Measurements from ENCODE around the gene AARS2. TPM values are rescaled to one million over a fixed set of nuclear protein-coding genes. Genes with fewer than 3 reads are reported as not detected.
A peak's percentile ranks its signal among the peaks of the same experiment; 100 is the strongest.

Gene AARS2
- total and polyA plus RNA-seq, 2 experiments from 2014 or later, result 12.6 to 17.6 TPM

DNA sequence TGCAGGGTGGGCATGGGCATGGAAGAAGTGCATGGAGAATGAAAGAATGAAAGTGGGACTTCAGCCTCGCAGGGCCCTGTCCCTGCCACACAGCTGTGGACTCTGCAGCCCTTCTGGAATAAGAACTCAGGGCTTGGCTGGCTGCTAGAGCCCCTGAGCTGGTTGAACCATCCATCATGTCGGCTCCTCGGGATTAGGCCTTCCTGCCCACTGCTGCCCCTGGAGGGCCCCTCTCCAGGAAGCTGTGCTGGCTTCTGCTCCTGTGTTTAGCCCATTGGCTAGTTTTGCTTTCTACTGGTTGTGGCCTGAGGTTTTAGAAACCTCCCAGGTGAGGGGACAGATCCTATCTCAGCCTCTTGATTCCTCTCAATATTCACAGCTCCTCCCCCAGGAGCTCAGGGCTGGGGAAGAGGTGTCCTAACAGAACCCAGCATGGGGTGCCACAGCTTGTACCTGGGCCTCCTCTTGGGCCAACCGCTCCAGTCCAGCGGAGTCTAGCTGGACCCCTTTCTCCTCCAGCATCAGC lies 7.9 kb downstream of the AARS2 start:
- no peaks in the 10 kb centered on the region for H3K27me3 ChIP-seq
- no peak overlapping the region for H3K27ac ChIP-seq
- H4K20me1 ChIP-seq (ENCODE audit: insufficient read depth, poor library complexity, severe bottlenecking), result no peaks in the 10 kb centered on the region
- H2AFZ ChIP-seq, result no peak overlapping the region
- WGBS (ENCODE audit: low lambda C conversion rate, missing lambda C conversion rate), result 93% methylated on average over 5 of the region's 5 CpGs
- H3K4me2 ChIP-seq, result no peak overlapping the region
- no peaks in the 10 kb centered on the region for H3K9me3 ChIP-seq (ENCODE audit: low read depth)
- no peaks in the 10 kb centered on the region for H3K79me2 ChIP-seq
- TF ChIP-seq EZH2phosphoT487 (IDR thresholded peaks at IDR 0.05; ENCODE audit: low read depth, severe bottlenecking, unreplicated experiment) (no peak), EZH2 (IDR thresholded peaks at IDR 0.05; ENCODE audit: borderline replicate concordance) (no peak)
- TF ChIP-seq, protein P1, sequence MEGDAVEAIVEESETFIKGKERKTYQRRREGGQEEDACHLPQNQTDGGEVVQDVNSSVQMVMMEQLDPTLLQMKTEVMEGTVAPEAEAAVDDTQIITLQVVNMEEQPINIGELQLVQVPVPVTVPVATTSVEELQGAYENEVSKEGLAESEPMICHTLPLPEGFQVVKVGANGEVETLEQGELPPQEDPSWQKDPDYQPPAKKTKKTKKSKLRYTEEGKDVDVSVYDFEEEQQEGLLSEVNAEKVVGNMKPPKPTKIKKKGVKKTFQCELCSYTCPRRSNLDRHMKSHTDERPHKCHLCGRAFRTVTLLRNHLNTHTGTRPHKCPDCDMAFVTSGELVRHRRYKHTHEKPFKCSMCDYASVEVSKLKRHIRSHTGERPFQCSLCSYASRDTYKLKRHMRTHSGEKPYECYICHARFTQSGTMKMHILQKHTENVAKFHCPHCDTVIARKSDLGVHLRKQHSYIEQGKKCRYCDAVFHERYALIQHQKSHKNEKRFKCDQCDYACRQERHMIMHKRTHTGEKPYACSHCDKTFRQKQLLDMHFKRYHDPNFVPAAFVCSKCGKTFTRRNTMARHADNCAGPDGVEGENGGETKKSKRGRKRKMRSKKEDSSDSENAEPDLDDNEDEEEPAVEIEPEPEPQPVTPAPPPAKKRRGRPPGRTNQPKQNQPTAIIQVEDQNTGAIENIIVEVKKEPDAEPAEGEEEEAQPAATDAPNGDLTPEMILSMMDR (IDR thresholded peaks at IDR 0.05; ENCODE audit: poor library complexity), result no peak
- no peaks in the 10 kb centered on the region for H3K9me2 ChIP-seq (replicated peaks; ENCODE audit: insufficient read depth)
- no peaks in the 10 kb centered on the region for H3K36me3 ChIP-seq (replicated peaks; ENCODE audit: insufficient read depth, low read depth)
- H3K4me1 ChIP-seq (ENCODE audit: insufficient read depth), result no peaks in the 10 kb centered on the region
- no peak overlapping the region for H3K4me3 ChIP-seq
- DNase-seq (ENCODE audit: low spot score), result no peak

DNA sequence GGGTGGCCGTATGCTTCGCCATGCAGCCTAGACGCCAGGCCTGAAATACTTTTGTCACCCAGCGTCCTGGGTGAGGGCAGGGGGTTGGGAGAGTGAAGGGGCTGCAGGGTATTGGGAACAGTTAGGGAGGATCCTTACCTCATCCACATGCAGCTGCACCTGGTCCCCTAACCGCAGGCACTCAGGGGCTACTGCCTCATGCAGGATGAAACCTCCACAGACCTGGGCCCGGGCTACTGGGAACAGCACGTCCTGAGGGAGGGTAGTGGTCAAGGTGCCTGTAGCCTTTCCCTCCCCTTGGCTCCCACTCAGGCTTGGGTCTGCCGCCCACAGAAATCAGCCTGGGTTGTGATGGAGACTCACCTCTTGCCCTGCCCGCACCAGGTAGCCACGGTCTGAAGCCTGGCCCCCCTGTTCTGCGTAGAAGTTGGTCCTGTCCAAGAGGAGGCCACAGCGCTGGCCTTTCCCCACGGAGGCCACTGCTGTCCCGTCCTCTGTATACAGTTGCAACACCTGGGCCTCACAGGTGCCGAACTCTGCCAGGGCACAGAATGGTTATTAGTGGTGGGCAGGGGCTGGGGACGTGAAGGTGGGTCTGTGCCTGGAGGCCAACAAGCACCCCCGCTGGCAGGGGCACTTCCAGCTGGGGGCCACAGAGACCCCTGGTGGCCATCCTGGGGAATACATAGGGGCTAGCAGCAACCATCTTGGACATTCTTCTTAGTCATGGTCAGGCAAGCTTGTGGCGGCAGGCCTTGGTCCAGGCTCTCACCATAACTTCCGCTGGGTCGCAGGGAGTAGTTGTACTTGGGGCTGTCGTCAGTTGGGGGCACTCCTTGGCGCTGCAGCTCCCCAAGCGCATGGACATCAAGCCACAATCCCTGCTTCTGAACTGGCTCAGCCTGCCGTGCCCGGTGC lies 8.6 kb downstream of the AARS2 start:
- Histone ChIP-seq H3K79me2 (no peaks in the 10 kb centered on the region), H3K9me2 (replicated peaks; ENCODE audit: insufficient read depth) (no peaks in the 10 kb centered on the region), H3K4me1 (ENCODE audit: insufficient read depth) (no peaks in the 10 kb centered on the region), H3K27me3 (no peaks in the 10 kb centered on the region), H3K27ac (no peak overlapping the region), H3K36me3 (replicated peaks; ENCODE audit: insufficient read depth, low read depth) (no peaks in the 10 kb centered on the region), H4K20me1 (ENCODE audit: insufficient read depth, poor library complexity, severe bottlenecking) (no peaks in the 10 kb centered on the region), H3K9me3 (ENCODE audit: low read depth) (no peaks in the 10 kb centered on the region), H3K4me3 (no peak overlapping the region), H2AFZ (no peak overlapping the region), H3K4me2 (no peak overlapping the region)
- DNase-seq (ENCODE audit: low spot score), result peak; percentile 38
- TF ChIP-seq EZH2phosphoT487 (IDR thresholded peaks at IDR 0.05; ENCODE audit: low read depth, severe bottlenecking, unreplicated experiment) (no peak), EZH2 (IDR thresholded peaks at IDR 0.05; ENCODE audit: borderline replicate concordance) (no peak)
- TF ChIP-seq, protein P1 (IDR thresholded peaks at IDR 0.05; ENCODE audit: poor library complexity), result peak; percentile 51
- 90% methylated on average over 25 of the region's 25 CpGs for WGBS (ENCODE audit: low lambda C conversion rate, missing lambda C conversion rate)

DNA sequence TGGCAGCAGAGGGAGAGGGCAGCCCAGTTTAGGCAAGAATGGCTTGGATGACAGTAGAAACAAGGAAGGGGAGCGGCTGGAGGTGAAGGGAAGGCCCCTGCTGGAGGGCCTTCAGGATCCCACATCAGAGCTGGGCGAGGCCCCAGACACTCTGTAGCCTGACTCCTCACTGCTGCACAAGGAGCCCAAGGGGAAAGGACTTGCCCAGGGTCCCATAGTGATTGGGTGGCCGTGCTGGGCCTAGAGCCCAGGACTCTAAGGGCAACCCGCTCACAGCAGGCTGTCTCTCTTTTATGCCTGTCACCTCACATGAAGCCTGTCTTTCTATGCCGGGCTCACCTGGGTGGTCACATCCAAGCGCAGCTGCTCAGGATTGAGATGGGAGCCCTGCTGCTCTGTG lies 9.3 kb downstream of the AARS2 start:
- Histone ChIP-seq H3K27me3 (peaks cover 5% of the 10 kb centered on the region), H3K4me3 (no peak overlapping the region), H3K4me2 (no peak overlapping the region), H3K9me3 (ENCODE audit: low read depth) (no peaks in the 10 kb centered on the region), H3K9me2 (replicated peaks; ENCODE audit: insufficient read depth) (no peaks in the 10 kb centered on the region), H3K36me3 (replicated peaks; ENCODE audit: insufficient read depth, low read depth) (no peaks in the 10 kb centered on the region), H3K4me1 (ENCODE audit: insufficient read depth) (no peaks in the 10 kb centered on the region), H2AFZ (no peak overlapping the region), H3K79me2 (no peaks in the 10 kb centered on the region), H3K27ac (no peak overlapping the region), H4K20me1 (ENCODE audit: insufficient read depth, poor library complexity, severe bottlenecking) (no peaks in the 10 kb centered on the region)
- DNase-seq (ENCODE audit: low spot score), result no peak
- no peak for TF ChIP-seq EZH2 (IDR thresholded peaks at IDR 0.05; ENCODE audit: borderline replicate concordance)
- TF ChIP-seq, protein P1 (IDR thresholded peaks at IDR 0.05; ENCODE audit: poor library complexity), result no peak
- no peak for TF ChIP-seq EZH2phosphoT487 (IDR thresholded peaks at IDR 0.05; ENCODE audit: low read depth, severe bottlenecking, unreplicated experiment)
- 100% methylated on average over 6 of the region's 6 CpGs for WGBS (ENCODE audit: low lambda C conversion rate, missing lambda C conversion rate)

Measured in hepatocyte (in vitro differentiated cells).